NCI-H146 treated with DMSO at 0.1 percent for 48 hours (cell line): Measurements from ENCODE around the gene SLC35E4.

ENCODE experiments used
- DNase-seq: peaks from one replicate; lab custom pipeline; 2025; ENCODE audit not compliant: unreplicated experiment; lab: John Stamatoyannopoulos, UW

The SLC35E4 gene

GRCh38 chr22:30687358-30687757 is 51.8 kb downstream of the SLC35E4 start:
- DNase-seq: no peak

GRCh38 chr22:30689622-30690021 is 54.0 kb downstream of the SLC35E4 start:
- DNase-seq: no peak

- no peak for DNase-seq
These were observed 55.6 kb downstream of the SLC35E4 start for GRCh38 chr22:30691204-30691603.

- peak; percentile 44 for DNase-seq
These were observed 58.6 kb downstream of the SLC35E4 start for GRCh38 chr22:30694171-30694639.

GRCh38 chr22:30694640-30695350 is 59.2 kb downstream of the SLC35E4 start, which contains the start of gene OSBP2:
Gene OSBP2, plus strand, starts transcription at chr22:30694874. Its CDS starts 36 bp downstream, at chr22:30694910.
- DNase-seq: no peak

GRCh38 chr22:30695351-30695851 is 59.8 kb downstream of the SLC35E4 start:
- DNase-seq: no peak

GRCh38 chr22:30695871-30696655 is 60.5 kb downstream of the SLC35E4 start:
- no peak for DNase-seq
